Measurements from ENCODE around the gene BRSK2.

GRCh38 chr11:1479006-1479677 is 89.4 kb downstream of the BRSK2 start:
- TF ChIP-seq FOXM1 (IDR thresholded peaks at IDR 0.05; ENCODE audit: low read depth) (no peak), RAD21 (IDR thresholded peaks at IDR 0.05; ENCODE audit: low read length) (no peak), CTCF (IDR thresholded peaks at IDR 0.05) (no peak)
